Chondrocyte (in vitro differentiated cells): Measurements from ENCODE around the gene SHANK1. TPM values are rescaled to one million over a fixed set of nuclear protein-coding genes. Genes with fewer than 3 reads are reported as not detected.

ENCODE experiments used
- DNase-seq: peaks from one replicate; pipeline ENCODE4 v3.0.0; 2021; ENCODE audit warnings: mixed read lengths, low spot score
- H3K27ac Mint-ChIP-seq: one replicate; pipeline ENCODE4 v1.8.0; 2021; ENCODE audit warnings: mild to moderate bottlenecking, moderate library complexity, mixed read lengths; ENCODE audit not compliant: unreplicated experiment
- H3K27me3 Mint-ChIP-seq: 2 replicates; pipeline ENCODE4 v1.8.0; 2021; ENCODE audit warnings: low read depth, mixed read lengths
- H3K36me3 Mint-ChIP-seq: 2 replicates; pipeline ENCODE4 v1.8.0; 2021; ENCODE audit warnings: low read depth, mixed read lengths
- H3K4me1 Mint-ChIP-seq: 2 replicates; pipeline ENCODE4 v1.8.0; 2021; ENCODE audit warnings: low read depth, mild to moderate bottlenecking, mixed read lengths
- H3K4me3 Mint-ChIP-seq: one replicate; pipeline ENCODE4 v1.8.0; 2021; ENCODE audit warnings: mild to moderate bottlenecking, moderate library complexity, mixed read lengths; ENCODE audit not compliant: unreplicated experiment
- H3K9me3 Mint-ChIP-seq: 2 replicates; pipeline ENCODE4 v1.8.0; 2021; ENCODE audit warnings: low read depth, mixed read lengths
- total RNA-seq: library from RNA; stranded (reverse); gene quantifications from 3 replicates; pipeline ENCODE4 v1.2.1, GENCODE V29; 2021
- TF ChIP-seq, protein P1 (sequence below): fragments of 200-600 bp; sonication (generic); IDR thresholded peaks from 2 replicates; pipeline ENCODE4 v1.5.0; 2021; ENCODE audit warnings: antibody characterized with exemption, mild to moderate bottlenecking, moderate library complexity

Gene SHANK1
- total RNA-seq, 1 donor from 2014 or later, result 0.27 TPM

DNA sequence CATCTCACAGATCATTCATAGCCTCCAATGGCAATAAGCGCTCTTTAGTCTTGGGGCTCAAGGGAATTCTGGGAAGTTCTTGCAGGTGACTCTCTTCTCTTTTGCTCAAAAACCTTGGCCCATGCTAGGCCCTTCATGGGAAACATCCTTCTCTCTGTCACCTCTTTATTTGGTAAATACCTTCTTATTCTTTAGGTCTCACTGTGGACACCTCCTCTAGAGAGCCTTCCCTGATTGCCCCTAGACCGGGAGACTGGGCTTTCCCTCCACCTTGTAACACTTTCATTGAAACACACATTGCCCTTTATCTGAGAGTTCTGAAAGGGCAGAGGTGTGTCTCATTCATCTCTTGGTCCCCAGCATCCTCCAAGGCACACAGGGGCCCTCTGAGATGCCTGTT is 68.4 kb downstream of the SHANK1 start:
- TF ChIP-seq, protein P1, sequence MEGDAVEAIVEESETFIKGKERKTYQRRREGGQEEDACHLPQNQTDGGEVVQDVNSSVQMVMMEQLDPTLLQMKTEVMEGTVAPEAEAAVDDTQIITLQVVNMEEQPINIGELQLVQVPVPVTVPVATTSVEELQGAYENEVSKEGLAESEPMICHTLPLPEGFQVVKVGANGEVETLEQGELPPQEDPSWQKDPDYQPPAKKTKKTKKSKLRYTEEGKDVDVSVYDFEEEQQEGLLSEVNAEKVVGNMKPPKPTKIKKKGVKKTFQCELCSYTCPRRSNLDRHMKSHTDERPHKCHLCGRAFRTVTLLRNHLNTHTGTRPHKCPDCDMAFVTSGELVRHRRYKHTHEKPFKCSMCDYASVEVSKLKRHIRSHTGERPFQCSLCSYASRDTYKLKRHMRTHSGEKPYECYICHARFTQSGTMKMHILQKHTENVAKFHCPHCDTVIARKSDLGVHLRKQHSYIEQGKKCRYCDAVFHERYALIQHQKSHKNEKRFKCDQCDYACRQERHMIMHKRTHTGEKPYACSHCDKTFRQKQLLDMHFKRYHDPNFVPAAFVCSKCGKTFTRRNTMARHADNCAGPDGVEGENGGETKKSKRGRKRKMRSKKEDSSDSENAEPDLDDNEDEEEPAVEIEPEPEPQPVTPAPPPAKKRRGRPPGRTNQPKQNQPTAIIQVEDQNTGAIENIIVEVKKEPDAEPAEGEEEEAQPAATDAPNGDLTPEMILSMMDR, result no peak
- H3K27ac Mint-ChIP-seq, result no peak overlapping the region
- peaks cover 16% of the 10 kb centered on the region for H3K27me3 Mint-ChIP-seq
- no peak overlapping the region for H3K4me3 Mint-ChIP-seq
- H3K36me3 Mint-ChIP-seq, result no peaks in the 10 kb centered on the region
- no peaks in the 10 kb centered on the region for H3K4me1 Mint-ChIP-seq
- no peak for DNase-seq
- peaks cover 5% of the 10 kb centered on the region for H3K9me3 Mint-ChIP-seq

DNA sequence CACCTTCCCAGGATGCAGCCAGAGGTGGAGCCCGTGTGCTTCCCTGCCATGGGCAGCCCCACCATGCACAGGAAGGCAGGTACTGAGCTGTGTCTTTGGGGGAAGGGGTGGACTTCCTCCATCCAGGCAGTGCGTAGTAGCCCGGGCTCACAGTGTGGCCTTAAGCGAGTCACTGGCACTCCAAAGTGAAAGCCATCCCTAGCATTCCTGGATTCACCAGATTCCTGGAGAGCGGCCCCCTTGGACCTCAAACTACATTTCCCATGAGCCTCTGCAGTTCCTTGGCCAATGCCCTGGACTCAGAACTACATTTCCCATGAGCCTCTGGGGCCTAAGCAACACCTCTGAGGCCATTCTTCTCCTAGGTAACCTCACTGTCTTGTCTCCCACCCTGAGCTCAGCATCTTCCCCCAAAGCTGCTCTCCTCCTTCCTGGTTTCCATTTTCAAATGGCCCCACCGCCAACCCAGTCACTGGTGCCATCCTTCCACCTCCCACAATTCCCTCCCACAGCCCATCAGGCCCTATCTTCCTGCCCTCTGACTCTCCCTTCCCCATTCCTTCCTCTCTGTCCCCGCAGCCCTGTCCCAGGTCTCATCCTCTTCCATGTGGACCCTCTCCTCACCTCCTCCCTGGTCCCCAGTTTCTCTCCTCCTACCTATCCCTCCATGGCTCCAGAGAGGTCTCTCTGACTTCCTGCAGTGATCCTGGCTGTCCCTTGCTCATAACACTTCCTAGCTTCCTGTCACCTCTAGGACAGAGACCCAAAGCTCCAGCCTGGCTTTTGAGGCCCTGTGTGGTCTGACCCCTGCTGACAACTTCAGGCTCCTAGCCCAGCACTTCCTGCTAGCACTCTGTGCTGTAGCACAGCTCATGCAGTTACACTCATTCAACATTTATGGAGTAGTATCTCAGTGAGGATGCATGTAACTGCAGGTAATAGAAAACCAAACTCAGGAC is 69.9 kb downstream of the SHANK1 start, which contains the start of gene C19orf81:
TSS of gene C19orf81 (plus strand) at position 13 of the 959 bp plus-strand sequence. CDS start at position 13, 0 bp downstream.
- H3K27ac Mint-ChIP-seq, result no peak within 1 kb of the TSS
- DNase-seq, result no peak
- H3K4me3 Mint-ChIP-seq, result no peak within 1 kb of the TSS
- TF ChIP-seq, protein P1, result no peak
- H3K4me1 Mint-ChIP-seq, result no peaks in the 10 kb centered on the region
- no peaks in the 10 kb centered on the region for H3K36me3 Mint-ChIP-seq
- H3K27me3 Mint-ChIP-seq, result peaks cover 9% of the 10 kb centered on the region
- peaks cover under 1% of the 10 kb centered on the region for H3K9me3 Mint-ChIP-seq

DNA sequence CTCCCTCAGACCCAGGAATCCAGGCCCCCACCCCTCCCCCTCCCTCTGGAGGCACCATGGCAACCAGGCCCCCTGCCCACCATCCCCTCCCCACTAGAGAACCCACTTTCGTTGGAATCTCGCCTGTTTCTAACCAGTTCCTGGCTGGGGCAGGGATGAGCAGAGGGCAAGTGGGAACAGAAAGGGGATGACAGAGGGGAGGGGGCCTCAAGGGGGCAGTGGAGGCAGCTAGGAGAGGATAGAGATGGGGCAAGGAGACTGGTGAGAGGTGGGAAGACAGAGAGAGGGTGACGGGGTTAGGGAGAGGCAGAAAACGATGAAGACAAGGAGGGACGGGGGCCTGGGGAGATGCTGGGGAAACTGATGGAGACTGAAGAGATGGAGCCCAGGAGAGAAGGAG is 70.9 kb downstream of the SHANK1 start:
- TF ChIP-seq, protein P1, result no peak
- H3K4me3 Mint-ChIP-seq, result no peak overlapping the region
- no peaks in the 10 kb centered on the region for H3K9me3 Mint-ChIP-seq
- DNase-seq, result no peak
- no peaks in the 10 kb centered on the region for H3K36me3 Mint-ChIP-seq
- H3K27me3 Mint-ChIP-seq, result peaks cover 6% of the 10 kb centered on the region
- H3K4me1 Mint-ChIP-seq, result no peaks in the 10 kb centered on the region
- H3K27ac Mint-ChIP-seq, result no peak overlapping the region

DNA sequence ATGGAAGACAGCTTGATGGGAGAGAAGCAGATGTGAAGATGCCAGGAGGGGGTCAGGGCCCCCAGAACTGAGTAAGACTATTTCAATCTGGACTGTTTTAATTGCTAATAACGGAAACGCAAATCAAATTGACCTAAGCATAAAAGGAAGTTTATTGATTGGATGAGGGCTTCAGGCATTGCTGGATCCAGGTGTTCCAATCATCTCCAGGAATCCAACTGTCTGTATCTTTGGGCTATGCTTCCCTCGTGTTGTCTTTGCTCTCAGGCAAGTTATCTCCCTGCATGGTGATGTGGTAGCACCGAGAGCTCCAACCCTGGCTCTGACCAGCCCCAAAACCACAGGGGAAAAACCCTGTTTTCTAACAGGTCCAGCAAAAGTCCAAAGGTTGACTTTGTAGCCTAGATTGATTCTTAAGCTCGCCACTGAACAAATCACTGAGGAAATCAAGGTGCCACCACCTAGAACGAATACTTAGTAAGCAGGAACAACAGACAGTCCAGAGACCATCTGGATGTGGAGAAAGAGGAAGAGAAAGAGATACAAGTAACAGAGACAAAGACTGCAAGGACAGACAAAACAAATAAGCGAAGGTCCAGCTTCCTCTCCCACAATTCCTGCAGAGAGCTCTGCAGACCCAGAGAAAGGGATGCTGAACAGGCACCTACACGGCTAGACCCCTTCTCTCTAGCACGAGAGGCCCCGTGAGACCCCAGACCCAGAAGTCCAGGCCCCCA is 71.6 kb downstream of the SHANK1 start:
- Mint-ChIP-seq H3K27ac (no peak overlapping the region), H3K36me3 (no peaks in the 10 kb centered on the region), H3K4me3 (no peak overlapping the region), H3K4me1 (no peaks in the 10 kb centered on the region), H3K27me3 (peaks cover 6% of the 10 kb centered on the region), H3K9me3 (no peaks in the 10 kb centered on the region)
- TF ChIP-seq, protein P1, result no peak
- DNase-seq, result no peak
